WERI-Rb-1 (cell line): ENCODE results near the gene MEGF8.
A peak's percentile ranks its signal among the peaks of the same experiment; 100 is the strongest.

Experiments
- DNase-seq: peaks from one replicate; pipeline ENCODE4 v3.0.0-alpha.2; 2020
- H3K27ac ChIP-seq: fragments of 250-450 bp; sonication (Bioruptor Pico); 2 replicates; pipeline ENCODE4 v1.5.1; 2020; ENCODE audit warnings: mild to moderate bottlenecking, moderate library complexity
- H3K27me3 ChIP-seq: fragments of 250-450 bp; sonication (Bioruptor Pico); 2 replicates; pipeline ENCODE4 v1.5.1; 2021; ENCODE audit warnings: mild to moderate bottlenecking, low read depth, moderate library complexity; ENCODE audit not compliant: insufficient read depth, severe bottlenecking
- H3K36me3 ChIP-seq: fragments of 250-450 bp; sonication (Bioruptor Pico); 2 replicates; pipeline ENCODE4 v1.5.1; 2020; ENCODE audit warnings: mild to moderate bottlenecking, moderate library complexity
- H3K4me3 ChIP-seq: 2 replicates; pipeline ENCODE4 v1.5.1; 2011; ENCODE audit warnings: low read depth, mild to moderate bottlenecking, control low read depth, low read length
- H3K9me3 ChIP-seq: fragments of 250-450 bp; sonication (Bioruptor Pico); 2 replicates; pipeline ENCODE4 v1.5.1; 2021; ENCODE audit warnings: mild to moderate bottlenecking, moderate library complexity; ENCODE audit not compliant: severe bottlenecking
- CTCF ChIP-seq: IDR thresholded peaks from 2 replicates; pipeline ENCODE4 v1.5.1; 2011; ENCODE audit warnings: low read depth, mild to moderate bottlenecking, control low read depth, inconsistent platforms, low read length

Gene MEGF8

GRCh38 chr19:42424345-42424707 lies 98.9 kb downstream of the MEGF8 start:
- no peak for DNase-seq
- peaks cover 2% of the 10 kb centered on the region for H3K9me3 ChIP-seq
- H3K36me3 ChIP-seq = no peaks in the 10 kb centered on the region
- no peaks in the 10 kb centered on the region for H3K27me3 ChIP-seq
- no peak overlapping the region for H3K27ac ChIP-seq
- TF ChIP-seq CTCF = no peak
- no peak overlapping the region for H3K4me3 ChIP-seq

GRCh38 chr19:42424712-42425131 lies 99.3 kb downstream of the MEGF8 start:
- DNase-seq = no peak
- H3K27me3 ChIP-seq = no peaks in the 10 kb centered on the region
- no peaks in the 10 kb centered on the region for H3K36me3 ChIP-seq
- peaks cover 2% of the 10 kb centered on the region for H3K9me3 ChIP-seq
- no peak overlapping the region for H3K27ac ChIP-seq
- peak; percentile 48 for TF ChIP-seq CTCF
- H3K4me3 ChIP-seq = no peak overlapping the region

- no peak overlapping the region for H3K27ac ChIP-seq
- no peaks in the 10 kb centered on the region for H3K36me3 ChIP-seq
- no peak overlapping the region for H3K4me3 ChIP-seq
- no peak for TF ChIP-seq CTCF
- no peaks in the 10 kb centered on the region for H3K27me3 ChIP-seq
- H3K9me3 ChIP-seq = peaks cover 2% of the 10 kb centered on the region
- DNase-seq = no peak
Measured at GRCh38 chr19:42426643-42427042, 101.2 kb downstream of the MEGF8 start.

- no peaks in the 10 kb centered on the region for H3K27me3 ChIP-seq
- TF ChIP-seq CTCF = no peak
- H3K36me3 ChIP-seq = no peaks in the 10 kb centered on the region
- no peak within 1 kb of the TSS for H3K4me3 ChIP-seq
- no peak within 1 kb of the TSS for H3K27ac ChIP-seq
- H3K9me3 ChIP-seq = peaks cover 2% of the 10 kb centered on the region
- DNase-seq = no peak
Measured at GRCh38 chr19:42427313-42427712, 101.9 kb downstream of the MEGF8 start, which contains the start of gene LIPE. Gene LIPE (minus strand): TSS chr19:42427388. CDS start chr19:42427149, 239 bp downstream.
